Bronchial epithelial cell (primary cell): ENCODE data around the gene LONP1. TPM values are rescaled to one million over a fixed set of nuclear protein-coding genes. Genes with fewer than 3 reads are reported as not detected.

Experiments used
- DNase-seq: peaks from one replicate; pipeline ENCODE4 v3.0.0-alpha.2; 2010; ENCODE audit warnings: low read depth
- FAIRE-seq: peaks from 2 replicates; lab custom pipeline; 2011; peaks lifted over from hg19 to GRCh38; lab: Jason Lieb, UNC
- H3K27me3 ChIP-seq: 2 replicates; pipeline ENCODE4 v1.5.1; 2011; ENCODE audit warnings: low read length; ENCODE audit not compliant: control insufficient read depth, insufficient read depth
- H3K36me3 ChIP-seq: 2 replicates; pipeline ENCODE4 v1.5.1; 2011; ENCODE audit warnings: low read length; ENCODE audit not compliant: control insufficient read depth, insufficient read depth
- H3K4me3 ChIP-seq: 2 replicates; pipeline ENCODE4 v1.5.1; 2011; ENCODE audit warnings: mild to moderate bottlenecking, low read depth, low read length, control low read depth
- total RNA-seq: library from RNA; depleted of rRNA; stranded (reverse); fragments of >200 nt; gene quantifications from 2 replicates; pipeline ENCODE4 v1.2.1, GENCODE V29; 2014
- TF ChIP-seq, protein P1 (sequence below): IDR thresholded peaks from 2 replicates; pipeline ENCODE4 v1.5.1; 2011; ENCODE audit warnings: mild to moderate bottlenecking, moderate library complexity, low read length, control low read depth, inconsistent platforms; ENCODE audit not compliant: insufficient read depth, severe bottlenecking

Gene LONP1
- total RNA-seq, 1 donor from 2014 or later = 220 TPM

DNA sequence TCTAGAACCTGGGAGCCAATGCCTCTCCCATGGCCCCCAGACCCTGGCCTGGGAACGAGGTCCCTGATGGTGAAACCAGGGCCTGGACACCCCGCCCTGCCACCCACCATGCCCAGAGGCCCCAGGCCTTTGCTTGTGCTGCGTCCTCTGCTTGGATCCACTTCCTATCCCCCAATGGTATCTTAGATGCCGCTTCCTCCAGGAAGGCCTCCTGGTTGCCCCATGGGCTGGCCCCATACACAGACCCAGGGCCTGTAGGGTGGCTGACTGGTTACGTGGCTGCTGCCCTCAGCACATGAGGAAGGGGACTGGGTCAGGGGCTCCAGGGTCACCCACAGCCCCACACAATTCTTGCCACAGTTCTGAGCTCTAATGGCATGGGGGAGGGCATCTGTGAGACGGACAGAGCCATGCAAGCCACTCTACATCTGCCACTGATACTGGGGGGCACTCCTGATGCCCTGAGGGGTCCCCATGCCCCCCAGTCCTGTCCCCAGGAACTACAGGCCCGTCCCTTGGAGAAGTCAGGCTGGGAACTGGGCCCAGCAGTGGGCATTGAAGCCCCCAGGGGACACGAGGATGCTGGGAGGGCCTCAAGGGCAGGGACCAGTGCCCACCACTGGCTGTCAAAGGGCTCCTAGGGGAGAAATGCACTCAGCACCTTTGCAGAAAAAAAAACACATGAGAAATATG is 24.8 kb downstream of the LONP1 start:
- Histone ChIP-seq H3K27me3 (no peaks in the 10 kb centered on the region), H3K4me3 (no peak overlapping the region), H3K36me3 (peaks cover 51% of the 10 kb centered on the region)
- FAIRE-seq (no peak), DNase-seq (no peak)
- TF ChIP-seq, protein P1, sequence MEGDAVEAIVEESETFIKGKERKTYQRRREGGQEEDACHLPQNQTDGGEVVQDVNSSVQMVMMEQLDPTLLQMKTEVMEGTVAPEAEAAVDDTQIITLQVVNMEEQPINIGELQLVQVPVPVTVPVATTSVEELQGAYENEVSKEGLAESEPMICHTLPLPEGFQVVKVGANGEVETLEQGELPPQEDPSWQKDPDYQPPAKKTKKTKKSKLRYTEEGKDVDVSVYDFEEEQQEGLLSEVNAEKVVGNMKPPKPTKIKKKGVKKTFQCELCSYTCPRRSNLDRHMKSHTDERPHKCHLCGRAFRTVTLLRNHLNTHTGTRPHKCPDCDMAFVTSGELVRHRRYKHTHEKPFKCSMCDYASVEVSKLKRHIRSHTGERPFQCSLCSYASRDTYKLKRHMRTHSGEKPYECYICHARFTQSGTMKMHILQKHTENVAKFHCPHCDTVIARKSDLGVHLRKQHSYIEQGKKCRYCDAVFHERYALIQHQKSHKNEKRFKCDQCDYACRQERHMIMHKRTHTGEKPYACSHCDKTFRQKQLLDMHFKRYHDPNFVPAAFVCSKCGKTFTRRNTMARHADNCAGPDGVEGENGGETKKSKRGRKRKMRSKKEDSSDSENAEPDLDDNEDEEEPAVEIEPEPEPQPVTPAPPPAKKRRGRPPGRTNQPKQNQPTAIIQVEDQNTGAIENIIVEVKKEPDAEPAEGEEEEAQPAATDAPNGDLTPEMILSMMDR = no peak

DNA sequence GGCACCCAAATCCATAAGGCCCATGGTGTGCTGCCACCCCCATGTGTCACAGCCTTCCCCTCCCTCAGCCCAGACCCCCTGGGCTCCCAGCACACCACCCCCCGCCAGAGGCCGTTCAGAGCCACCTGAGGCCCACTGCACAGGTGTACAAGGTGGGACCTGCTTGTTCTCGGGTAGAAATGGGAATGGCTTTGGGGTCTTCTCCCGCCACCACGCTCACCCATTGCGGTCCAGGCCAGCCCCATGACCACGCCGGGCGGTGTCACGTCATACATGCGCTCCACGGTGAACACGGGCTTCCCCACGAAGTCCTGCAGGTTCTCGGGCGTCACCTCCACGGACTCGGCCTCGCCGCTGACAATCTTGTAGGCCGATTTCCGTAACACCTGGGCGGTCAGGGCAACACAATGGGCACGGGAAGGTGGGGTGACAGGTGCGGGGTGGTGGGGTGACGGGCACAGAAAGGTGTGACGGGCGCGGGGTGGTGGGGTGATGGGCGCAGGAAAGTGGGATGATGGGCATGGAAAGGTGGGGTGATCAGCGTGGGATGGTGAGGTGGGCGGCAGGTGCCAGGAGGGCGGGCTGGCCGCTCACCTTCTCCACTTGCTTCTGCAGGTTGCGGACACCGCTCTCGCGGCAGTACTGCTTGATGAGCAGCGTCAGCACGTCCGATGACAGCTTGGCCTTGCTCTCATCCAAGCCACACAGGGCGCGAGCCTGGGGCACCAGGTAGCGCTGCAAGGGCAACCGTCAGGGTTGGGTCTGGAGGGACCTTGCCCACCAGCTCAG is 25.6 kb downstream of the LONP1 start:
- H3K36me3 ChIP-seq = peaks cover 51% of the 10 kb centered on the region
- TF ChIP-seq, protein P1 = no peak
- no peak overlapping the region for H3K4me3 ChIP-seq
- no peaks in the 10 kb centered on the region for H3K27me3 ChIP-seq
- DNase-seq (no peak), FAIRE-seq (no peak)

- H3K4me3 ChIP-seq = no peak overlapping the region
- H3K27me3 ChIP-seq = no peaks in the 10 kb centered on the region
- no peak for DNase-seq
- H3K36me3 ChIP-seq = peaks cover 44% of the 10 kb centered on the region
- FAIRE-seq = no peak
- TF ChIP-seq, protein P1 = no peak
Observed at GRCh38 chr19:5693195-5694166, 26.5 kb downstream of the LONP1 start.

DNA sequence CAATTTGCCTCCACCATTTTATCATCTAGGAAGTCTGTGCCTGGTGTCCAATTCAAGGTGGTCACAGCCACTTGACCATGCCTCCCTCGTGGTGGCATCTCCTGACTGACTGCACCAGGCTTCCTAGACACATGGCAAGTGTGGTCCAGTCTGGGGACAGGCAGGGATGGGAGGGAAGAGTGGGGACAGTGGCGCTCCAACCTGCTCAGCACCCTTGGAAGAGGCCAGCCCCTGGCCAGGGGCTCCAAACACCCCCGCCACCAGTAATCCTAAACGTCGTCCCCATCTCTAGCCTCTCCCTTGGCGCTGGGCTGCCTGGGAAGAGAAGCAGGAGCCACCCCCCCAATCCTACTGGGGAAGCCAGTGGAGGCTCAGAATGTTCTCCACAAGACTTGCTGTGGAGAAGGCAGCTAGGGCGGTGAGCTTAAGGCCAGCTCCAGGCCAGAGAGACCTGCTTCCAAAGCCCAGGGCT is 27.2 kb downstream of the LONP1 start:
- FAIRE-seq (peak; percentile 79), DNase-seq (no peak)
- Histone ChIP-seq H3K4me3 (no peak overlapping the region), H3K36me3 (peaks cover 44% of the 10 kb centered on the region), H3K27me3 (no peaks in the 10 kb centered on the region)
- TF ChIP-seq, protein P1 = no peak

DNA sequence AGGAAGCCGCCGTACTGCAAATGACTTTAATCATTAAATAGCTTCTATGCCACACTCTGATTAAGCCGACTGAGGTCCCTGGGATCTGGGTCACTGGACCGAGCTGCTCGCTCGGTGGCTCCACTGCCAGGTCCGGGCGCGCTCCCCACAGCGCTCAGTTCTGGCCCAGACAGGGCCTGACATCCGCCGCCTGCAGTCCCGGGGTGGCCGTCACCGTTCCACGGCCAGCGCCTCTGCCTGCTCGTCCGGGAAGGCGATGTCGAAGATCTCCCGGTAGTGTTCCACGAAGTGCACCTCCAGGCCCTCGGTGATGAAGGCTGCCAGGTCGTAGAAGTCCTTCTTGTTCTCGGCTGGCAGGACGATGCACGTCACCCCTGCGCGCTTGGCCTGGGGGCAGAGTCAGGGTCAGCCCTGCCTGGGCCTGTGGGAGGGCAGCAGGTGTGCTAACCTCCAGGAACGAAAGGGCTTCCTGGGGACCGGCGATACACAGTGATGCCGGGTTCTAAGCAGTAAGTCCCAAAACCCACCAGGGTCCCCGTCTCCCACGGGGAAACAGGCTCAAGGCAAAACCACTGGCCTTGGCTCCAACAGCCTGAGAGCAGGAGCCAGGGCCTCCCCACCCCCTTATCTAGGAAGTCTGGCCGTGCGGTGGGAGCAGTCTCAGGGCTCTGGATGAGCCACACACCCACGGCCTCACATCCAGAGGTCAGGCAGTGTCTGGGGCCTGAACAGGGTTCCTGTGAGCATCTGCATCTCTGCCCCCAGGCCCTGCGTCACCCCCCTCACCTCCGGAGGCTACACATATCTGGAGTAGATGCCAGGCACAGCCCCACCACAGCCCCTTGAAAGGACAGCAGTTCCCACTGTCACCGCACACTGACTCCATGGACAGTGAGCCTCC is 27.9 kb downstream of the LONP1 start:
- TF ChIP-seq, protein P1 = no peak
- Histone ChIP-seq H3K4me3 (peak overlapping the region; percentile 98), H3K27me3 (no peaks in the 10 kb centered on the region), H3K36me3 (peaks cover 44% of the 10 kb centered on the region)
- DNase-seq = no peak
- FAIRE-seq = no peak
